Cardiac muscle cell (in vitro differentiated cells and primary cell): ENCODE data around the gene CNOT2. TPM values are rescaled to one million over a fixed set of nuclear protein-coding genes. Genes with fewer than 3 reads are reported as not detected.

Experiments used
- DNase-seq, 2 donors: peaks; one replicate each; pipeline versions ENCODE4 v3.0.0 to v3.0.0-alpha.2; 2010 to 2017; ENCODE audit warnings: low read depth in 1 of 2, low spot score in 1 of 2
- H3K27ac ChIP-seq: fragments of 200-600 bp; sonication (generic); 2 replicates; pipeline ENCODE4 v1.5.1; 2016
- H3K27me3 ChIP-seq: fragments of 200-600 bp; sonication (generic); 2 replicates; pipeline ENCODE4 v1.6.0; 2016; ENCODE audit warnings: control low read depth
- H3K36me3 ChIP-seq: fragments of 200-600 bp; sonication (generic); 2 replicates; pipeline ENCODE4 v1.5.1; 2016; ENCODE audit warnings: control low read depth
- H3K4me1 ChIP-seq: fragments of 200-600 bp; sonication (generic); 2 replicates; pipeline ENCODE4 v1.8.1; 2017; ENCODE audit warnings: low read depth, mild to moderate bottlenecking, mixed run types
- H3K4me3 ChIP-seq: fragments of 200-600 bp; sonication (generic); 2 replicates; pipeline ENCODE4 v1.5.1; 2016; ENCODE audit warnings: mild to moderate bottlenecking
- H3K9me3 ChIP-seq: fragments of 200-600 bp; sonication (generic); 2 replicates; pipeline ENCODE4 v1.5.1; 2017; ENCODE audit warnings: low read depth, mild to moderate bottlenecking, control low read depth
- polyA plus RNA-seq: library from polyadenylated mRNA; unstranded; fragments of >200 nt; fragmentation: Nextera tagmentation; extraction: Ambion mirVana; gene quantifications from 2 replicates; pipeline ENCODE4 v1.2.1, GENCODE V29; 2016
- total RNA-seq: library from RNA; depleted of rRNA; stranded (reverse); fragments of >200 nt; gene quantifications from 2 replicates; pipeline ENCODE4 v1.2.3, GENCODE V29; 2016
- TF ChIP-seq, protein P1 (sequence below): IDR thresholded peaks from 2 replicates; pipeline ENCODE4 v1.5.1; 2012; ENCODE audit warnings: low read depth, mild to moderate bottlenecking, low read length

Gene CNOT2
- total and polyA plus RNA-seq, 2 experiments from 2014 or later: 77.6 to 113 TPM

- TF ChIP-seq, protein P1, sequence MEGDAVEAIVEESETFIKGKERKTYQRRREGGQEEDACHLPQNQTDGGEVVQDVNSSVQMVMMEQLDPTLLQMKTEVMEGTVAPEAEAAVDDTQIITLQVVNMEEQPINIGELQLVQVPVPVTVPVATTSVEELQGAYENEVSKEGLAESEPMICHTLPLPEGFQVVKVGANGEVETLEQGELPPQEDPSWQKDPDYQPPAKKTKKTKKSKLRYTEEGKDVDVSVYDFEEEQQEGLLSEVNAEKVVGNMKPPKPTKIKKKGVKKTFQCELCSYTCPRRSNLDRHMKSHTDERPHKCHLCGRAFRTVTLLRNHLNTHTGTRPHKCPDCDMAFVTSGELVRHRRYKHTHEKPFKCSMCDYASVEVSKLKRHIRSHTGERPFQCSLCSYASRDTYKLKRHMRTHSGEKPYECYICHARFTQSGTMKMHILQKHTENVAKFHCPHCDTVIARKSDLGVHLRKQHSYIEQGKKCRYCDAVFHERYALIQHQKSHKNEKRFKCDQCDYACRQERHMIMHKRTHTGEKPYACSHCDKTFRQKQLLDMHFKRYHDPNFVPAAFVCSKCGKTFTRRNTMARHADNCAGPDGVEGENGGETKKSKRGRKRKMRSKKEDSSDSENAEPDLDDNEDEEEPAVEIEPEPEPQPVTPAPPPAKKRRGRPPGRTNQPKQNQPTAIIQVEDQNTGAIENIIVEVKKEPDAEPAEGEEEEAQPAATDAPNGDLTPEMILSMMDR: no peak
- H3K9me3 ChIP-seq: no peaks in the 10 kb centered on the region
- no peak overlapping the region for H3K27ac ChIP-seq
- no peak for DNase-seq
- H3K4me3 ChIP-seq: no peak overlapping the region
- no peaks in the 10 kb centered on the region for H3K4me1 ChIP-seq
- H3K27me3 ChIP-seq: no peaks in the 10 kb centered on the region
- H3K36me3 ChIP-seq: no peaks in the 10 kb centered on the region
Measured at GRCh38 chr12:70214972-70215617, 28.1 kb upstream of the CNOT2 start.

GRCh38 chr12:70217416-70217815 lies 25.8 kb upstream of the CNOT2 start:
- Histone ChIP-seq H3K36me3 (no peaks in the 10 kb centered on the region), H3K27ac (no peak overlapping the region), H3K9me3 (no peaks in the 10 kb centered on the region), H3K4me1 (no peaks in the 10 kb centered on the region), H3K27me3 (no peaks in the 10 kb centered on the region), H3K4me3 (no peak overlapping the region)
- TF ChIP-seq, protein P1: no peak
- DNase-seq: no peak

DNA sequence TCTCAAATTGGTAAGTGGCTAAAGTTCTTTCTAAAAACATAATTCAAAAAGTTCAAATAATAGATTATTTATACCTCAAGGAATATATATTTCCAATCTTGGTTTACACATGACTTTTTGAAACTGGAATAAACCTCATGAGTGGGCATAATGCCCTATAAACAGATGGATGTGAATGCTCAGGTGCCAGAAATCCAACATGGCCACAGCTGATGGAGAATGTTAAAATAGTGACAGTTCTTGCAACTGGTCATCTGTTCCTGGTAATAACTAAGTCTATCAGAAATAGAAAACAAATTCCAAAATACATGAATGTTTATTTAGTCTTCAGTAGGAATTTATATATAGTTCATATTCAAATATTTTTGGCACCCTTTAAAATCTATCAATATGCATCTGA lies 21.6 kb upstream of the CNOT2 start:
- H3K27me3 ChIP-seq: no peaks in the 10 kb centered on the region
- no peak for DNase-seq
- H3K4me1 ChIP-seq: peaks cover 8% of the 10 kb centered on the region
- TF ChIP-seq, protein P1: no peak
- no peaks in the 10 kb centered on the region for H3K36me3 ChIP-seq
- H3K9me3 ChIP-seq: no peaks in the 10 kb centered on the region
- no peak overlapping the region for H3K27ac ChIP-seq
- H3K4me3 ChIP-seq: no peak overlapping the region

DNA sequence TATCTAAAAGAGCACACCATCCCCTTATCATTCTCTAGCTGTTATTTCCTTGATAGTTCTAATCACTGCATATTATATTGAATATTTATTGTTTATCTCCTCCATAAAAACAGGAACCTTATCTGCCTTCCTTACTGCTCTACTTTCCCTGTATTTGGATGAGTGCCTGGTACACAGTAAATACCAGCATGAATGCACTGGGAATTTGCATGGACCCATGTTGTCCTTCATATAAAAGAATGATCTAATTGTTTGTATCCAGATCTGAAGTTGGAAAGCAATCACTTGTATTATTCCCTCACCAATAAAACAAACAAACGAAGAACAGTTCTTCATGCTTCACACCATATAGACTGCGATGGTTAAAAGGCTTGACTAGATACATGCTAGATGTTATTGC lies 15.3 kb upstream of the CNOT2 start:
- Histone ChIP-seq H3K27me3 (no peaks in the 10 kb centered on the region), H3K4me3 (no peak overlapping the region), H3K36me3 (no peaks in the 10 kb centered on the region), H3K4me1 (peaks cover 8% of the 10 kb centered on the region), H3K9me3 (no peaks in the 10 kb centered on the region), H3K27ac (no peak overlapping the region)
- TF ChIP-seq, protein P1: no peak
- no peak for DNase-seq

- TF ChIP-seq, protein P1: no peak
- H3K4me3 ChIP-seq: no peak overlapping the region
- H3K4me1 ChIP-seq: no peaks in the 10 kb centered on the region
- no peaks in the 10 kb centered on the region for H3K9me3 ChIP-seq
- no peak for DNase-seq
- no peaks in the 10 kb centered on the region for H3K27me3 ChIP-seq
- no peak overlapping the region for H3K27ac ChIP-seq
- no peaks in the 10 kb centered on the region for H3K36me3 ChIP-seq
Measured at GRCh38 chr12:70230934-70231606, 12.2 kb upstream of the CNOT2 start.
